GM12874 (cell line): ENCODE results near the gene IGDCC3.

ENCODE experiments used
- TF ChIP-seq, protein P1 (sequence below): IDR thresholded peaks from 2 replicates; pipeline ENCODE4 v1.5.1; 2011; ENCODE audit warnings: low read depth, mild to moderate bottlenecking, control low read depth, low read length, moderate library complexity; ENCODE audit not compliant: insufficient read depth

IGDCC3 gene

DNA sequence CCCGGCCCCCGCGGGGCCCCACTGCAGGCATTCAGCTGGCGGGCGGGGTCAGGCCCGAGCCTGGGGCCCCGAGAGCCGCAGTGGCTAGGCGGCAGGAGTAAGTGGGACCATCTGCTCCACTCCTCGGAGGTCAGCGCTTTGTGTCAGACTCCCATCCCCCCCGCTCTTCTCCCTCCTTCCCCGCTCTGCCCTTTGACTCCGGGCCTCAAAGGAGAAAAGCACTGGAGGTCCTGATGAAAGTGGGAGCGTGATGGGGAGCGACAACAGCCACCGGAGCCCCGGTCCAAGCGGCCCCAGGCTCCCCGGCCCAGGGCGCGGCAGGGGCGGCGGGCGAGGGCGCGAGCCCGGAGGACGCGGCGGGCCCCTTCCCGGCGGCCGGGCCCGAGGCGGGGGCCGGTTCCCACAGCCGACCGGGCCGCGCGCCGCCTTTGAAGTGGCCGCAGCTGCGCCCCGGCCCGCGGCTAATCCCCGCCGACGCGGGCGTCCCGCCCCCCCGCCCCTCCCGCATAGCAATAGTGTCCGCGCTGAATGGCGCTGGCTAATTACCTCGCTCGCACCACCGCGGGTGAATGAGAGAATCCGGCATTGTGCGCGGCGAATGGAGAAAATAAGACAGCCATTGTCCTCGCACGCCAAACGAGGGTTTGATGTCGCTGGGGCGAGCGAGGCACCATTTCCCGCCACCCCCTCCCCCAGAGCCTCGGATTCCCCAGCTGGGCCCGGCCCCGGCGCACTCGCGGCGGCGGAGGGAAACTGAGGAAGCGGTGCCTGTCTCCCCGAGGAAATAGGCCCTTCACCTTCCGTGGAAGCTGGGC is 22.4 kb downstream of the IGDCC3 start:
- TF ChIP-seq, protein P1, sequence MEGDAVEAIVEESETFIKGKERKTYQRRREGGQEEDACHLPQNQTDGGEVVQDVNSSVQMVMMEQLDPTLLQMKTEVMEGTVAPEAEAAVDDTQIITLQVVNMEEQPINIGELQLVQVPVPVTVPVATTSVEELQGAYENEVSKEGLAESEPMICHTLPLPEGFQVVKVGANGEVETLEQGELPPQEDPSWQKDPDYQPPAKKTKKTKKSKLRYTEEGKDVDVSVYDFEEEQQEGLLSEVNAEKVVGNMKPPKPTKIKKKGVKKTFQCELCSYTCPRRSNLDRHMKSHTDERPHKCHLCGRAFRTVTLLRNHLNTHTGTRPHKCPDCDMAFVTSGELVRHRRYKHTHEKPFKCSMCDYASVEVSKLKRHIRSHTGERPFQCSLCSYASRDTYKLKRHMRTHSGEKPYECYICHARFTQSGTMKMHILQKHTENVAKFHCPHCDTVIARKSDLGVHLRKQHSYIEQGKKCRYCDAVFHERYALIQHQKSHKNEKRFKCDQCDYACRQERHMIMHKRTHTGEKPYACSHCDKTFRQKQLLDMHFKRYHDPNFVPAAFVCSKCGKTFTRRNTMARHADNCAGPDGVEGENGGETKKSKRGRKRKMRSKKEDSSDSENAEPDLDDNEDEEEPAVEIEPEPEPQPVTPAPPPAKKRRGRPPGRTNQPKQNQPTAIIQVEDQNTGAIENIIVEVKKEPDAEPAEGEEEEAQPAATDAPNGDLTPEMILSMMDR = no peak

DNA sequence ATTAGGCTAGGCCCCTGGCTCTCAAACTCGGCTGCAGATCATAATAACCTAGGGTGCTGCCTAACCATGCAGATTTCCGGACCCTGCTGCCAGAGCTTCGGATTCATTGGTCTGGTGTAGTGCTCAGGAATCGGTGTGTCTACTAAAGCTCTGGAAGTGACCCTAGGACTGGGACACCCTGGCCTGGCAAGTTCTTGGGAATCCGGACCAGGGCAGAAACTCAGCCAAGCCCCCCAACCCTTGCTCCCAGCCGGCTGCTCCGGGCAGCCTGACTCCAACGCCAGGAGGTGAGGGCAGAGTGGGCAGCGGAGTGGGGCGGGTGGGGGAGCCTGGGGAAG is 23.0 kb downstream of the IGDCC3 start:
- TF ChIP-seq, protein P1 = no peak

DNA sequence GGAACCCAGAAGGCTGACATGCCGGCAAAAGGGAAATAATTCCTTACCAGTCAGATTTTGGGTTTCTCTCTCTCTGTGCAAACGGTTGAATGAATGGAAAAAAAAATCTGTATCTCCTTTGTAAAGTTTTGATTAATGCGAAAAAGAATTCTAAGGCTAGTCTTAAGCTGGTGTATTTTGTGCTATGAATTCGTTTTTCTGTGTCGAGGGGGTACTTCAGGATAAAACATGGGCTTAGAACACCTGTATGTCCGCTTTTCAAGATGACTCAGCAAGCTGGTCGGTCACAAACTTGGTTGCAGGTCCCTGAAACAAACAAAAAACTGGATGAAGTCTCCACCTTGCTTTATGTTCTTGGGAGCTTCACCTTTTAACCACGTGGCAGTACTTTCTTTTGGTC is 28.5 kb downstream of the IGDCC3 start:
- TF ChIP-seq, protein P1 = no peak

DNA sequence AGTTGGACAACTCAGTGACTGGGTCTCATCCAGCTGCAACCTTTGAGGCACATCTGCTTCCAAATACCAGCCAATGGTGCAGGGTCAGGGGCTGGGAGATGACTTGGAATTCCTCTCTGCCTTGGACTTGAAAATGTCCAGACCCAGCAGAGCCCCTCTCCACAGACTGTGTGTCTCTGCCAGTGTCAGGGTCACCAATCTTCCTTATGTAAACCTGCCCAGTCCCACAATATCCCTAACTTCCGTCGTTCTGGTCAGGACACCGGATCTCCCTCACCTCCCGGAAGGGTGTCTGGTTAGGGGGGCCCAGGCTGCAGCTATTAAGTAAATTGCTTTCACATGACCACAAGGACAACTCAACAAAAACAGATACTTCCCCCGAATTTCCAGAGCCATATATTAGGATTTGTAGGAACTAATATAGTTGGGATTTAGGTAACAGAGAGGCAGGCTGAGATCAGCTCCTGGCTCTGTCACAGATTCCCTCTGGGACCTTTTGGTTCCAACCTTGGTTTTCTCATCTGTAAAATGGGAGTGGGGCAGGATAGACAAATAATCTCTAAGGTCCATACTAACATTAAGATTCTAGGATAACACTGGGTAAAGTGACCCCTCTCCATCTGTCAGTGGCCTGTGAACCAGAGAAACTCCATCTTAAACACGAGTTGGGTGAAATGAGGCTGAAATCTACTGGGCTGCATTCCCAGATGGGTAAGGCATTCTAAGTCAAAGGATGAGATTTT is 30.8 kb downstream of the IGDCC3 start:
- TF ChIP-seq, protein P1 = no peak

DNA sequence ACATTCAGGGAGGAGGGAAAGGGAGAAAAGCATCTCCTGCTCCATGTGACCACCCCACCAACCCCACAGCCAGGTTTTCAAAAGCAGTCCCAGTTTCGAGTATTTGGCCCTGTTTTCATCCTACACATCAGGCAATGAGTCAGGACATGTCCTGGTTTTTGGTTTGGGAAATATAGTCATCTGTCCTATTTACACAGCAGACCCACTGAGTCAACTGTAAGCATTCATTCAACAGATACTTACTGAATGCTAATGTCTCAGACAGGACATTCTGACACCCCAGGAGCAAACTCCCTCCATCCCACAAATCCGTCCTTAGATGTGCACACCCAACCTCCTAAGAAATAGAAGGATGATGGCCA is 32.9 kb downstream of the IGDCC3 start:
- TF ChIP-seq, protein P1 = no peak

DNA sequence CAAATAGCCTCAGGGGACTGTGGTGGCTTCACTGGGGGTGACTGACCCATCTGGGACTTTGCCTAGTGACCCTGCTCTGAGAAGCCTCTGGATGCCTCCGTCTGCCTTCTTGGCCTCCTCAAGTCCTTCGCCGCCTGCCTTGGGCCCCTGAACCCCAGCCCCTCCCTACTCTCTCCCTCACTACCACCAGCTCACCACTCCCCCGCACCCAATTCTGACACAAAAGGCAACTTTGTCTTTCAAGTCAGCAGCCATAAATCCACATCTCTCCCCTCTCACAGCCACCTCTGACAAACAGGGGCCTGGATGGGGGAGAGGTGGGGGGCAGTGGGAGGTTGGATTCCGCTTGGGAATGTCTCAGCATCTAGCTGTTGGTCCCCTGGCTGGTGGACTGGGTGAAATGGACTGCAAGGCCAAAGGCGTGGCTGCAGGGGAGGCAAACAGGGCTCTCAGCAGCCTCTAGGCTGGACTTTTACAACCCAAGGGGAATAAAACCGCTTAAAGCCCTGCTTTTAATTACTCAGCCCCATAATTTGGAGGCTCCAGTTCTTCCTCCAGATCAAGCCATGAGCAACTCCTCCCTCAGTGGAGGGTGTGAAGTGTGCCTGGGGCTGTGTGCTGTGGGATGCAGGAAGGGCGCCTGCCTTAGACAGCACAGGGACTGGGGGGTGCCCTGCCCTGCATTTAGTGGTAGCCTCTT is 33.4 kb downstream of the IGDCC3 start:
- TF ChIP-seq, protein P1 = no peak

DNA sequence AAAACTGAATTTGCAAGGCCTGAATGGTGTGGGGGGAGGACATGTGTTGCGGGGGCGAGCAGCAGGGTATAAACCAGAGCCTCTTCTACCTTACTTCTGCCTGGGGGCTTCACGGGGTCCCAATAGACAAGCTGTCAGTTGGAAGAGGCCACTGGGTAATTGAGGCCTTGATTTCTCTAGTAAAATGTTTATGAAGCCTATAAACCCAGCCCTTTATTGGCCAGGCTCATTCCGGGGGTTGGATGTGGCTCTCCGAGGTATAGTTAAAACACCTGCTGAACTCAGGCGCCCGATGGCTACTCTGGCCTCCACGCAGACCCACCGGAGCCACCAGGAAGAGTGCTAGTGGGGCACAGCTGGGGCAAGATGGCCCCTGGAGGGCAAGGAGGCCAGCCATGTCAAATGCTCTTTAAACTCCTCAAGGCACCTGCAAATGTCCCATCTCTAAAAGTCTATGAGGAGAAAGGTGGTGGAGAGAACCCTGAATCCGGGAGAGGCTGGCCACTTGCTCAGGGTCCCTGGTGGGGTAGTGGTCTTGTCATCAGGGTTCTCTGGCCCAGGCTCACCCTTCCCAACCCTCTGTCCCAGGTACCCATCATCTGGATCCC is 34.3 kb downstream of the IGDCC3 start:
- TF ChIP-seq, protein P1 = no peak
